HCT116 (cell line): ENCODE data around the gene NAGK.

Source experiments
- CEBPB ChIP-seq: IDR thresholded peaks from 2 replicates; pipeline ENCODE4 v1.6.1; 2012; ENCODE audit warnings: low read depth
- EGR1 ChIP-seq: IDR thresholded peaks from 2 replicates; pipeline ENCODE4 v1.6.1; 2012; ENCODE audit warnings: low read depth
- POLR2A ChIP-seq: IDR thresholded peaks from 2 replicates; pipeline ENCODE4 v1.7.0; 2011; ENCODE audit warnings: borderline replicate concordance; ENCODE audit not compliant: insufficient read depth, insufficient read length; ENCODE audit errors: extremely low read depth
- POLR2AphosphoS5 ChIP-seq: IDR thresholded peaks from 2 replicates; pipeline ENCODE4 v1.6.1; 2011; ENCODE audit warnings: mild to moderate bottlenecking, low read depth, low read length, moderate library complexity
- RAD21 ChIP-seq: IDR thresholded peaks from 2 replicates; pipeline ENCODE4 v1.6.1; 2012; ENCODE audit warnings: low read depth, mild to moderate bottlenecking
- REST ChIP-seq: IDR thresholded peaks from 2 replicates; pipeline ENCODE4 v1.6.1; 2012; ENCODE audit warnings: low read depth
- SRF ChIP-seq: IDR thresholded peaks from 2 replicates; pipeline ENCODE4 v1.6.1; 2012; ENCODE audit warnings: low read depth
- TCF7L2 ChIP-seq: IDR thresholded peaks from 2 replicates; pipeline ENCODE4 v1.7.0; 2011; ENCODE audit warnings: borderline replicate concordance, inconsistent platforms; ENCODE audit not compliant: insufficient read depth, insufficient read length; ENCODE audit errors: extremely low read depth
- TF ChIP-seq, protein P1 (sequence below), 3 experiments: fragments of 200-600 bp in 1 of 3; sonication (generic) in 1 of 3; IDR thresholded peaks in 2 of 3; conservative IDR thresholded peaks in 1 of 3; 2 replicates each; pipeline ENCODE4 v1.5.1; 2012 to 2017; ENCODE audit warnings: low read depth in 2 of 3, low read length in 2 of 3, antibody characterized with exemption in 1 of 3, borderline replicate concordance in 1 of 3, control low read depth in 1 of 3, mild to moderate bottlenecking in 1 of 3, mixed read lengths in 1 of 3, mixed run types in 1 of 3, moderate library complexity in 1 of 3; ENCODE audit not compliant: insufficient read depth in 1 of 3

GRCh38 chr2:71068218-71069035, at the start of gene NAGK:
- TF ChIP-seq POLR2AphosphoS5 = peak; percentile 96
- TF ChIP-seq EGR1 = no peak
- TF ChIP-seq SRF = no peak
- TF ChIP-seq, protein P1, sequence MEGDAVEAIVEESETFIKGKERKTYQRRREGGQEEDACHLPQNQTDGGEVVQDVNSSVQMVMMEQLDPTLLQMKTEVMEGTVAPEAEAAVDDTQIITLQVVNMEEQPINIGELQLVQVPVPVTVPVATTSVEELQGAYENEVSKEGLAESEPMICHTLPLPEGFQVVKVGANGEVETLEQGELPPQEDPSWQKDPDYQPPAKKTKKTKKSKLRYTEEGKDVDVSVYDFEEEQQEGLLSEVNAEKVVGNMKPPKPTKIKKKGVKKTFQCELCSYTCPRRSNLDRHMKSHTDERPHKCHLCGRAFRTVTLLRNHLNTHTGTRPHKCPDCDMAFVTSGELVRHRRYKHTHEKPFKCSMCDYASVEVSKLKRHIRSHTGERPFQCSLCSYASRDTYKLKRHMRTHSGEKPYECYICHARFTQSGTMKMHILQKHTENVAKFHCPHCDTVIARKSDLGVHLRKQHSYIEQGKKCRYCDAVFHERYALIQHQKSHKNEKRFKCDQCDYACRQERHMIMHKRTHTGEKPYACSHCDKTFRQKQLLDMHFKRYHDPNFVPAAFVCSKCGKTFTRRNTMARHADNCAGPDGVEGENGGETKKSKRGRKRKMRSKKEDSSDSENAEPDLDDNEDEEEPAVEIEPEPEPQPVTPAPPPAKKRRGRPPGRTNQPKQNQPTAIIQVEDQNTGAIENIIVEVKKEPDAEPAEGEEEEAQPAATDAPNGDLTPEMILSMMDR (IDR thresholded peaks at IDR 0.05 in 2 of 3, conservative IDR thresholded peaks at IDR 0.05 in 1 of 3; ENCODE audit: borderline replicate concordance in 1 of 3, insufficient read depth in 1 of 3, low read depth in 2 of 3, low read length in 2 of 3) = no peak
- TF ChIP-seq TCF7L2 = peak; percentile 20
- peak; percentile 96 for TF ChIP-seq POLR2A
- TF ChIP-seq REST = no peak
- TF ChIP-seq CEBPB = no peak
- no peak for TF ChIP-seq RAD21
